ENCODE measurements around the gene SLC9A6.
A peak's percentile ranks its signal among the peaks of the same experiment; 100 is the strongest.

DNA sequence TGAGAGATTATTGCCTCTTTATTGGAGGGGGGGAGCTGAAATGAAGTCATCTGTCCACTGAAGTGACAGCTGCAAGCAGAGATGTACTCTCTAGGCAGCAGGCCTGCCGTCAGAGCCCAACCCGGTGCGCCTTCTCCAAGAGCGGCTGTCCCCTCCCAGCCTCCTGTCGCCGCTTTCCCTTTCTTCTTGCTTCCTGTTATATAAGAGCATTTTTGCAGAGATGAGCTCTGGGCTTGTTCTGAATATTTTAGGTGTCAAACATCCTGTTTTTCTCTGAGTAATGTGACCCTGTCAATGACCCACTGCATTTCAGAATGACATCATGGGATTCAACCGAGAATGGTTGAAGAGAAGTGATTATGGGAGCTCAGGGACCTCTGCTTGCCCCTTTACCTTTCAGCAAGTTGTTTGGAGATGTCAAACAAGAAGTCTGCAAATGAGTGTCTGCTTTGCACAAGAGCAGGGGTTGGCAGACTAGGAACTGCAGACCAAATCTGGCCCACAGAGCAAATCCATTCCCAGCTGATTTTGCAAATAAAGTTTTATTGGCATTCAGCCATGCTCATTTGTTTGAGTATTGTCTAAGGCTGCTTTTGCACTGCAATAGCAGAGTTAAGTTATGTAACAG is 79.9 kb downstream of the SLC9A6 start:
- TF ChIP-seq ISL1 (CRISPR knock-in tag; IDR thresholded peaks at IDR 0.05) (0 out of 2 replicates have a peak, but pooled peaks have one; percentile 14), PATZ1 (CRISPR knock-in tag; IDR thresholded peaks at IDR 0.05; ENCODE audit: borderline replicate concordance) (no peak)

Measured in SK-N-SH treated with all-trans-retinoic acid at 6 μM for 48 hours (cell line).